ACC112 (cell line): Measurements from ENCODE around the gene GRIK4.

Experiments
- H2AFZ ChIP-seq: fragments of 200-600 bp; sonication (generic); one replicate; pipeline ENCODE4 v1.6.0; 2017; ENCODE audit warnings: antibody characterized with exemption, low read length; ENCODE audit not compliant: unreplicated experiment
- H3K27ac ChIP-seq: fragments of 200-600 bp; sonication (generic); 2 replicates; pipeline ENCODE4 v1.5.1; 2014; ENCODE audit warnings: low read depth, mild to moderate bottlenecking, antibody characterized with exemption, low read length, moderate library complexity
- H3K27me3 ChIP-seq: fragments of 200-600 bp; sonication (generic); 2 replicates; pipeline ENCODE4 v1.6.1; 2014; ENCODE audit warnings: mild to moderate bottlenecking, antibody characterized with exemption, low read length, moderate library complexity, mixed read lengths; ENCODE audit not compliant: insufficient read depth
- H3K36me3 ChIP-seq: fragments of 200-600 bp; sonication (generic); 2 replicates; pipeline ENCODE4 v1.6.1; 2016; ENCODE audit warnings: mild to moderate bottlenecking, antibody characterized with exemption, low read length, moderate library complexity, mixed read lengths; ENCODE audit not compliant: insufficient read depth
- H3K4me1 ChIP-seq: fragments of 200-600 bp; sonication (generic); one replicate; pipeline ENCODE4 v1.6.1; 2016; ENCODE audit warnings: low read length, mixed read lengths; ENCODE audit not compliant: insufficient read depth, unreplicated experiment, control insufficient read depth
- H3K4me3 ChIP-seq: fragments of 200-600 bp; sonication (generic); 2 replicates; pipeline ENCODE4 v1.5.1; 2014; ENCODE audit warnings: mild to moderate bottlenecking, low read depth, low read length
- H3K79me2 ChIP-seq: fragments of 200-600 bp; sonication (generic); one replicate; pipeline ENCODE4 v1.6.0; 2016; ENCODE audit warnings: low read length; ENCODE audit not compliant: control insufficient read depth, unreplicated experiment, insufficient read depth

GRIK4 gene

DNA sequence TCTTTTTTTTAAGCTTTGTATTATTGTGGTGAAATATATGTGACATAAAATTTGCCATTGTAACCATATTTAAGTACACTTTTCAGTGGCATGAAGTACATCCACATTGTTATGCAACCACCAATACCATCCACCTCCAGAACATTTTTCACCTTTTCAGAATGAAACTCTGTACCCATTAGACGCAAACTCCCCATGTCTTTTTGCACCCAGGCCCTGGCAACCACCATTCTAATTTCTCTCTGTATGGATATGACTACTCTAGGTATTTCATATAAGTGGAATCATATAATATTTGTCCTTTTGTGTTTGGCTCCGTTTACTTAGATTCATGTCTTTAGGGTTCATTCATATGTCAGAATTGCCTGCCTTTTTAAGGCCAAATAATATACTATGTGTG lies 329.5 kb downstream of the GRIK4 start:
- H3K36me3 ChIP-seq: no peaks in the 10 kb centered on the region
- H3K4me1 ChIP-seq: no peaks in the 10 kb centered on the region
- H3K4me3 ChIP-seq: no peak overlapping the region
- no peaks in the 10 kb centered on the region for H3K79me2 ChIP-seq
- no peak overlapping the region for H2AFZ ChIP-seq
- peaks cover 42% of the 10 kb centered on the region for H3K27me3 ChIP-seq
- no peak overlapping the region for H3K27ac ChIP-seq

DNA sequence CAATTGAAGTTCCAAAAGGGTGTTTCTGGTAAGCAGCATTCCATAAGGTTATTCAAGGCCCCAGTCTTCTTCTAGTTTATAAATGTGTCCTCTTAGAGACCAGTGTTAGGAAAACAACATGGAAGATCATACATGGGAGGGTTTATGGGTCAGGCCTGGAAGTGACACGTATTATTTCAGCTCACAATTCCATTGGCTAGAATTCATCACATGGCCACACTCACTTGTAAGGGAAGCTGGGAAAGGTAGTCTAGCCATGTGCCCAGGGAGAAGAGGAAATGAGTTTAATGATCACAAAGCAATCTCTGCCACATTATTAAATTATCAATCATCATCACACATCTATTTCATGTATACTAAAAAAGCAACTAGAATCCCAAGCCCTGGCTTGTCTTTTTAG lies 330.6 kb downstream of the GRIK4 start:
- no peak overlapping the region for H2AFZ ChIP-seq
- no peak overlapping the region for H3K27ac ChIP-seq
- H3K4me3 ChIP-seq: no peak overlapping the region
- no peaks in the 10 kb centered on the region for H3K4me1 ChIP-seq
- H3K36me3 ChIP-seq: no peaks in the 10 kb centered on the region
- H3K27me3 ChIP-seq: peaks cover 31% of the 10 kb centered on the region; the same call in 1 of the 2 replicates
- no peaks in the 10 kb centered on the region for H3K79me2 ChIP-seq

DNA sequence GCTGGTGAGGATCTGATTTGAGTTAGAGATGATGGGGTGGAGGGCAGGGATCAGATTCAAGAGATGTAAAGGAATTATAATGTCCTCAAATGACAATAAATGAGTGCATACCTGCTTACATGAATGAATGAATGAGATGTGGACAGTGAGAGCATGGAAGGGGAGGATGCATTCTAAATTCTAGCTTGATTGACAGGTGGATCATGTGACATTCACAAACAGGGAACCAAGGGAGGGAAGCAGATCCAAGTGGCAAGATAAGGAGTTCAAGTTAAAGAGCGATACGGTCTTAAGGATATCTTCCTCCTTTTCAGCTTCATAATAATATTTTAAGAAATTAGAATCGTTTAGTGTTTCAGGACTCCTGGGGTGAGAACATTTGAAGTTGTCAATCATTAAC lies 341.9 kb downstream of the GRIK4 start:
- Histone ChIP-seq H2AFZ (no peak overlapping the region), H3K27ac (no peak overlapping the region), H3K4me1 (no peaks in the 10 kb centered on the region), H3K27me3 (peaks cover 30% of the 10 kb centered on the region), H3K36me3 (no peaks in the 10 kb centered on the region), H3K79me2 (no peaks in the 10 kb centered on the region), H3K4me3 (no peak overlapping the region)

- no peaks in the 10 kb centered on the region for H3K4me1 ChIP-seq
- H3K36me3 ChIP-seq: no peaks in the 10 kb centered on the region
- no peaks in the 10 kb centered on the region for H3K79me2 ChIP-seq
- H3K27me3 ChIP-seq: peaks cover 25% of the 10 kb centered on the region; the same call in 1 of the 2 replicates
- no peak overlapping the region for H3K27ac ChIP-seq
- no peak overlapping the region for H3K4me3 ChIP-seq
- H2AFZ ChIP-seq: no peak overlapping the region
These were observed 343.4 kb downstream of the GRIK4 start for GRCh38 chr11:120854988-120855387.

GRCh38 chr11:120857508-120857907 lies 346.0 kb downstream of the GRIK4 start:
- no peak overlapping the region for H2AFZ ChIP-seq
- no peak overlapping the region for H3K4me3 ChIP-seq
- H3K79me2 ChIP-seq: no peaks in the 10 kb centered on the region
- no peaks in the 10 kb centered on the region for H3K36me3 ChIP-seq
- no peaks in the 10 kb centered on the region for H3K4me1 ChIP-seq
- H3K27me3 ChIP-seq: peaks cover 14% of the 10 kb centered on the region; the same call in 1 of the 2 replicates
- H3K27ac ChIP-seq: no peak overlapping the region

DNA sequence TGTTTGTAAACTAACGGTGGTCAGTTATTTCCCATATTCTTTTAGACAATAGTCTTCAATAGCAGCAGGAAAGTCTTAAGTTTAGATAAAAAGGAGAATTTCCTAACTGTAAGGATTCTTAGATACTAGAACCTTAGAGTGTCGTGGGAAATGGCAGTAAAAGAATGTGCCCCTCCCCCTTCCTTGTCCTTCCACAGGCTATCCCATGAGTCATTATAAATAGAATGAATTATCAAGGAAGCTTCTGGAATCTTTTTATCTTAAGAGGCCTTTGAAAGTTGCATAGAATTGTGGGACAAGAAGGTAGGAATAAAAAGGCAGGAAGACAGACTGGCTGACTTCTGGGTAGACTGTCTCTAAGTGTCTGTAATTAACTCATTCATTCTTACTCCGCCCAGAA lies 347.2 kb downstream of the GRIK4 start:
- H3K4me3 ChIP-seq: no peak overlapping the region
- H3K36me3 ChIP-seq: no peaks in the 10 kb centered on the region
- H3K27ac ChIP-seq: no peak overlapping the region
- peaks cover 13% of the 10 kb centered on the region; the same call in 1 of the 2 replicates for H3K27me3 ChIP-seq
- H3K4me1 ChIP-seq: no peaks in the 10 kb centered on the region
- H2AFZ ChIP-seq: no peak overlapping the region
- H3K79me2 ChIP-seq: no peaks in the 10 kb centered on the region

GRCh38 chr11:120859552-120860295 lies 348.2 kb downstream of the GRIK4 start:
- Histone ChIP-seq H3K27ac (no peak overlapping the region), H3K4me3 (no peak overlapping the region), H3K79me2 (no peaks in the 10 kb centered on the region), H2AFZ (no peak overlapping the region), H3K4me1 (no peaks in the 10 kb centered on the region), H3K27me3 (peaks cover 13% of the 10 kb centered on the region; the same call in 1 of the 2 replicates), H3K36me3 (no peaks in the 10 kb centered on the region)

- Histone ChIP-seq H3K27ac (no peak overlapping the region), H3K4me1 (no peaks in the 10 kb centered on the region), H3K27me3 (peaks cover 3% of the 10 kb centered on the region)
These were observed 351.8 kb downstream of the GRIK4 start for GRCh38 chr11:120863359-120863758.

GRCh38 chr11:120867024-120867423 lies 355.5 kb downstream of the GRIK4 start:
- Histone ChIP-seq H3K79me2 (no peaks in the 10 kb centered on the region), H3K36me3 (no peaks in the 10 kb centered on the region), H3K27ac (no peak overlapping the region), H2AFZ (no peak overlapping the region), H3K27me3 (peaks cover 3% of the 10 kb centered on the region), H3K4me3 (no peak overlapping the region), H3K4me1 (no peaks in the 10 kb centered on the region)

More at GRCh38 chr11:120863359-120863758, 351.8 kb downstream of the GRIK4 start:
- no peaks in the 10 kb centered on the region for H3K79me2 ChIP-seq
- H3K36me3 ChIP-seq: no peaks in the 10 kb centered on the region
- H2AFZ ChIP-seq: no peak overlapping the region
- H3K4me3 ChIP-seq: no peak overlapping the region

- no peak overlapping the region for H3K27ac ChIP-seq
- no peaks in the 10 kb centered on the region for H3K4me1 ChIP-seq
These were observed 356.0 kb downstream of the GRIK4 start for GRCh38 chr11:120867531-120867930.

GRCh38 chr11:120867988-120868387 lies 356.4 kb downstream of the GRIK4 start:
- H3K4me1 ChIP-seq: no peaks in the 10 kb centered on the region
- no peak overlapping the region for H2AFZ ChIP-seq
- H3K4me3 ChIP-seq: no peak overlapping the region
- no peak overlapping the region for H3K27ac ChIP-seq
- H3K36me3 ChIP-seq: no peaks in the 10 kb centered on the region
- H3K27me3 ChIP-seq: peaks cover 3% of the 10 kb centered on the region
- H3K79me2 ChIP-seq: no peaks in the 10 kb centered on the region

More at GRCh38 chr11:120867531-120867930, 356.0 kb downstream of the GRIK4 start:
- Histone ChIP-seq H2AFZ (no peak overlapping the region), H3K36me3 (no peaks in the 10 kb centered on the region), H3K79me2 (no peaks in the 10 kb centered on the region), H3K4me3 (no peak overlapping the region), H3K27me3 (peaks cover 3% of the 10 kb centered on the region)
